K562 (cell line): Measurements from ENCODE around the gene FXYD1. TPM values are rescaled to one million over a fixed set of nuclear protein-coding genes. Genes with fewer than 3 reads are reported as not detected.

Experiments
- ATAC-seq: fragments of 200-7000 bp; cut with Tn5 transposase; 3 replicates; pipeline ENCODE4 v1.9.1; 2020; ENCODE audit warnings: moderate library complexity
- BruUV-seq: library from RNA; stranded (reverse); fragments of 400-500 nt; replicated peaks from 2 replicates; lab custom pipeline; 2021; lab: Mats Ljungman, UMichigan
- CTCF ChIA-PET: fragments of 300-600 bp; formaldehyde crosslinking; extraction: SDS; loops from one replicate; lab custom pipeline; 2021; ENCODE audit warnings: low intra/inter-chr PET ratio; lab: Yijun Ruan, JAX
- POLR2A ChIA-PET: fragments of 300-600, 350-650 bp; sonication (Branson Sonifier 250); formaldehyde crosslinking; extraction: SDS; loops from one replicate; lab custom pipeline; 2021; ENCODE audit warnings: antibody characterized with exemption, inconsistent platforms; lab: Yijun Ruan, JAX
- DNase-seq, 4 experiments: peaks; one replicate each; pipeline versions ENCODE4 v3.0.0 to v3.0.0-alpha.2; 2011 to 2018; ENCODE audit warnings: low spot score in 3 of 4, mixed read lengths in 3 of 4; ENCODE audit errors: extremely low read depth in 1 of 4
- FAIRE-seq: peaks from 2 replicates; lab custom pipeline; 2011; peaks lifted over from hg19 to GRCh38; lab: Jason Lieb, UNC
- H2AFZ ChIP-seq: 2 replicates; pipeline ENCODE4 v1.6.0; 2011; ENCODE audit warnings: low read depth, low read length, control low read depth, inconsistent platforms
- H3K27ac ChIP-seq: fragments of 200-600 bp; 3 replicates; pipeline ENCODE4 v1.8.0; 2011; ENCODE audit warnings: low read depth, mild to moderate bottlenecking, control low read depth, inconsistent platforms, low read length, moderate library complexity, mixed read lengths; ENCODE audit errors: extremely low read depth
- H3K27me3 ChIP-seq, 2 experiments: fragments of 300-600 bp in 1 of 2; 2 replicates in 1 of 2; 3 replicates in 1 of 2; pipeline versions ENCODE4 v1.6.0 to v1.8.0; 2011; ENCODE audit warnings: inconsistent platforms in 2 of 2, low read length in 2 of 2, mild to moderate bottlenecking in 1 of 2, mixed read lengths in 1 of 2, moderate library complexity in 1 of 2; ENCODE audit not compliant: control insufficient read depth in 2 of 2, insufficient read depth in 2 of 2
- H3K36me3 ChIP-seq: fragments of 300-600 bp; 3 replicates; pipeline ENCODE4 v1.8.0; 2011; ENCODE audit warnings: mild to moderate bottlenecking, low read length, inconsistent platforms; ENCODE audit not compliant: control insufficient read depth, insufficient read depth
- H3K4me1 ChIP-seq, 2 experiments: fragments of 200-600 bp in 1 of 2; replicated peaks in 1 of 2; 2 replicates in 1 of 2; 3 replicates in 1 of 2; pipeline versions ENCODE4 v1.5.1 to v1.8.0; 2011; ENCODE audit warnings: inconsistent platforms in 2 of 2, low read length in 2 of 2, mild to moderate bottlenecking in 1 of 2, mixed read lengths in 1 of 2, moderate library complexity in 1 of 2; ENCODE audit not compliant: control insufficient read depth in 2 of 2, insufficient read depth in 2 of 2
- H3K4me2 ChIP-seq: 2 replicates; pipeline ENCODE4 v1.6.1; 2011; ENCODE audit warnings: low read length, control low read depth, inconsistent platforms, mixed read lengths; ENCODE audit not compliant: insufficient read depth
- H3K4me3 ChIP-seq: fragments of 200-600 bp; sonication (generic), shearing (Covaris generic); 2 replicates; pipeline ENCODE4 v1.5.1; 2016; ENCODE audit warnings: control low read depth, inconsistent platforms
- H3K79me2 ChIP-seq: fragments of 200-600 bp; 3 replicates; pipeline ENCODE4 v1.8.0; 2011; ENCODE audit warnings: low read length, inconsistent platforms; ENCODE audit not compliant: control insufficient read depth, insufficient read depth
- H3K9ac ChIP-seq, 2 experiments: 2 replicates each; pipeline versions ENCODE4 v1.6.0 to v1.6.1; 2011; ENCODE audit warnings: low read depth in 2 of 2, low read length in 2 of 2, control low read depth in 1 of 2, inconsistent platforms in 1 of 2, mild to moderate bottlenecking in 1 of 2, mixed read lengths in 1 of 2; ENCODE audit not compliant: insufficient read depth in 1 of 2
- H3K9me1 ChIP-seq: one replicate; pipeline ENCODE4 v1.6.0; 2011; ENCODE audit warnings: inconsistent platforms, mild to moderate bottlenecking, low read length, moderate library complexity; ENCODE audit not compliant: control insufficient read depth, insufficient read depth
- H3K9me3 ChIP-seq: replicated peaks from 2 replicates; pipeline ENCODE4 v1.5.1; 2011; ENCODE audit warnings: low read depth, low read length, inconsistent platforms; ENCODE audit not compliant: control insufficient read depth, insufficient read depth
- H4K20me1 ChIP-seq: replicated peaks from 2 replicates; pipeline ENCODE4 v1.6.1; 2011; ENCODE audit warnings: low read length, inconsistent platforms, mixed read lengths; ENCODE audit not compliant: control insufficient read depth, insufficient read depth
- CREM ChIP-seq: IDR thresholded peaks from 2 replicates; pipeline ENCODE4 v1.6.1; 2014; ENCODE audit warnings: antibody characterized with exemption, low read depth
- EGR1 ChIP-seq: fragments of 450-650 bp; conservative IDR thresholded peaks from 2 replicates; pipeline ENCODE4 v1.6.1; 2017; ENCODE audit warnings: mild to moderate bottlenecking
- FOXJ3 ChIP-seq: sonication (generic); formaldehyde crosslinking; IDR thresholded peaks from 2 replicates; pipeline ENCODE4 v1.4.0; 2020; ENCODE audit warnings: mild to moderate bottlenecking, missing genetic modification reagents
- GATAD2A ChIP-seq: fragments of 450-650 bp; IDR thresholded peaks from 2 replicates; pipeline ENCODE4 v1.6.1; 2017
- HMGN3 ChIP-seq: IDR thresholded peaks from 2 replicates; pipeline ENCODE4 v1.6.1; 2011; ENCODE audit warnings: borderline replicate concordance, low read depth, mild to moderate bottlenecking, mixed read lengths, low read length; ENCODE audit not compliant: insufficient read length; ENCODE audit errors: extremely low read depth
- KHSRP ChIP-seq: fragments of 450-650 bp; IDR thresholded peaks from 2 replicates; pipeline ENCODE4 v1.6.1; 2017
- MYC ChIP-seq, 2 experiments: fragments of 250-450 bp in 1 of 2; sonication (Bioruptor Pico) in 1 of 2; IDR thresholded peaks; 2 replicates each; pipeline versions ENCODE4 v1.5.1 to v1.6.1; 2012 to 2021; ENCODE audit warnings: low read depth in 2 of 2, borderline replicate concordance in 1 of 2, improper control_type of control experiment in 1 of 2, low read length in 1 of 2, mild to moderate bottlenecking in 1 of 2, moderate library complexity in 1 of 2
- NR4A1 ChIP-seq, 2 experiments: fragments of 250-450 bp in 1 of 2; fragments of 450-650 bp in 1 of 2; sonication (Bioruptor Pico) in 1 of 2; IDR thresholded peaks; 2 replicates each; pipeline versions ENCODE4 v1.4.0 to v1.6.1; 2016 to 2020; ENCODE audit warnings: mild to moderate bottlenecking in 2 of 2, missing compliant biosample characterization in 1 of 2, missing genetic modification characterization in 1 of 2, moderate library complexity in 1 of 2
- POLR2AphosphoS5 ChIP-seq: IDR thresholded peaks from 2 replicates; pipeline ENCODE4 v1.6.1; 2011; ENCODE audit warnings: mild to moderate bottlenecking, low read depth, low read length, moderate library complexity; ENCODE audit not compliant: control insufficient read depth, insufficient read depth
- SUPT5H ChIP-seq: fragments of 450-650 bp; IDR thresholded peaks from 2 replicates; pipeline ENCODE4 v1.6.1; 2016
- TRIM24 ChIP-seq, 2 experiments: fragments of 450-650 bp; IDR thresholded peaks; 2 replicates each; pipeline ENCODE4 v1.6.1; 2016
- USF2 ChIP-seq: sonication (generic); formaldehyde crosslinking; IDR thresholded peaks from 2 replicates; pipeline ENCODE4 v1.5.0; 2020; ENCODE audit warnings: missing genetic modification reagents
- ZBTB7A ChIP-seq: IDR thresholded peaks from 2 replicates; pipeline ENCODE4 v1.6.1; 2011; ENCODE audit warnings: low read depth, mild to moderate bottlenecking, low read length, moderate library complexity, borderline replicate concordance; ENCODE audit not compliant: control insufficient read depth
- ZEB2 ChIP-seq: fragments of 450-650 bp; IDR thresholded peaks from 2 replicates; pipeline ENCODE4 v1.6.1; 2016
- ZNF212 ChIP-seq: fragments of 450-650 bp; formaldehyde crosslinking; IDR thresholded peaks from 2 replicates; pipeline ENCODE4 v1.4.0; 2020; ENCODE audit warnings: mild to moderate bottlenecking
- ZNF512 ChIP-seq: IDR thresholded peaks from 2 replicates; pipeline ENCODE4 v1.6.1; 2016; ENCODE audit warnings: missing genetic modification characterization, missing compliant biosample characterization
- ZNF740 ChIP-seq, 3 experiments: fragments of 200-800 bp in 1 of 3; sonication (Bioruptor generic) in 1 of 3; sonication (generic) in 1 of 3; formaldehyde crosslinking in 1 of 3; IDR thresholded peaks; 2 replicates each; pipeline versions ENCODE4 v1.6.1 to v1.8.0; 2016 to 2022; ENCODE audit warnings: mild to moderate bottlenecking in 2 of 3, missing compliant biosample characterization in 2 of 3, missing genetic modification characterization in 2 of 3, missing genetic modification reagents in 1 of 3
- WGBS: fragments of 100-300 bp; shearing (Covaris generic); methylation state at CpG from one replicate; pipeline ENCODE4 v1.1.6; 2016; ENCODE audit warnings: low coverage, mixed read lengths; ENCODE audit not compliant: insufficient coverage; ENCODE audit errors: missing lambda C conversion rate; 5-methylcytosine and 5-hydroxymethylcytosine counted together
- in situ Hi-C: fragments of 300-500 bp; cut with MboI; formaldehyde crosslinking; loops from 4 replicates; pipeline ENCODE4 v1.15.0; 2018; ENCODE audit warnings: inconsistent platforms, mixed read lengths
- intact Hi-C: fragments of 100-400 bp; cut with micrococcal nuclease; formaldehyde crosslinking; loops from 2 replicates; pipeline ENCODE4 v1.14.2; 2022
- polyA plus RNA-seq, 8 experiments: library from polyadenylated mRNA; depleted of rRNA in 4 of 8; stranded (reverse) in 5 of 8; unstranded in 3 of 8; fragments of >200 nt; fragmentation: Nextera tagmentation in 2 of 8; fragmentation: Illumina TruSeq in 1 of 8; extraction: Ambion mirVana in 2 of 8; extraction: Trizol in 1 of 8; gene quantifications; 2 replicates each; pipeline versions ENCODE4 v1.2.1 to v1.2.3, GENCODE V29; 2011 to 2014; ENCODE audit warnings: inconsistent platforms in 1 of 8, missing spikeins in 1 of 8
- total RNA-seq, 7 experiments: library from RNA; depleted of rRNA in 6 of 7; stranded (reverse); fragments of >200 nt in 6 of 7; fragmentation: Illumina TruSeq in 2 of 7; extraction: Trizol in 2 of 7; gene quantifications; 2 replicates each; pipeline versions ENCODE4 v1.2.1 to v1.2.3, GENCODE V29; 2011 to 2021; ENCODE audit warnings: low replicate concordance in 1 of 7

Gene FXYD1
- total and polyA plus RNA-seq, 9 of the 15 experiments (the other 6 are each of a cell fraction or from before 2014, with no cell fraction given): 0.40 to 3.2 (median 1.8) TPM; not detected in 3

- Histone ChIP-seq H3K4me3 (peak overlapping the region; percentile 92), H4K20me1 (no peaks in the 10 kb centered on the region), H3K9me1 (no peaks in the 10 kb centered on the region), H3K9me3 (no peaks in the 10 kb centered on the region), H3K27me3 (no peaks in the 10 kb centered on the region), H3K9ac (peak overlapping the region; percentile 89 to 96), H3K27ac (peak overlapping the region; percentile 95), H3K36me3 (peaks cover 35% of the 10 kb centered on the region), H3K79me2 (peaks cover 51% of the 10 kb centered on the region), H3K4me2 (peak overlapping the region; percentile 95), H2AFZ (peak overlapping the region; percentile 91), H3K4me1 (peaks cover 13 to 44% of the 10 kb centered on the region in 2 experiments; a peak in 4 of 5 replicates)
- FAIRE-seq: peak; percentile 62
- DNase-seq: peak; percentile 78 to 85 (median 82)
- ChIA-PET POLR2A (interaction anchor here (0.6 to 1.1 kb wide), 7 partner anchors 9 to 654 kb away, joined by 3 to 5 read pairs (median 3); partner anchors contain the start of gene GRAMD1A), CTCF (no interaction called here)
- BruUV-seq: no TSS peak
- in situ Hi-C loops: no loop called here
- WGBS: under 1% methylated on average over 28 of the region's 36 CpGs
- intact Hi-C loops: loop anchor here (5.0 kb wide), 2 partner anchors 53 to 93 kb away; partner anchors contain the start of gene LSR
- ATAC-seq: peak; percentile 85
- TF ChIP-seq HMGN3 (peak; percentile 39), NR4A1 (CRISPR knock-in tag; IDR thresholded peaks at IDR 0.05) (no peak), NR4A1 (tag; IDR thresholded peaks at IDR 0.05) (no peak), CREM (peak; percentile 70), ZEB2 (no peak), ZNF212 (no peak), MYC (IDR thresholded peaks at IDR 0.05; ENCODE audit: low read depth, low read length) (peak; percentile 23; the same call in 1 of the 2 replicates), MYC (CRISPR knock-in tag; IDR thresholded peaks at IDR 0.05; ENCODE audit: borderline replicate concordance, low read depth) (no peak), EGR1 (no peak; the same call in 1 of the 2 replicates), POLR2AphosphoS5 (0 out of 2 replicates have a peak, but pooled peaks have one; percentile 31), ZNF512 (no peak), ZBTB7A (peak; percentile 89; the same call in 1 of the 2 replicates), GATAD2A (0 out of 2 replicates have a peak, but pooled peaks have one; percentile 34), USF2 (CRISPR knock-in tag) (no peak), KHSRP (no peak), SUPT5H (no peak), FOXJ3 (CRISPR knock-in tag) (no peak), ZNF740 (CRISPR knock-in tag; IDR thresholded peaks at IDR 0.05) (peak; percentile 98), ZNF740 (tag; IDR thresholded peaks at IDR 0.05) (peak in 1 of 2 experiments; percentile 94; a peak in 2 of 4 replicates), TRIM24 (IDR thresholded peaks at IDR 0.05) (no peak)
Measured at GRCh38 chr19:35153701-35154524, 15.3 kb downstream of the FXYD1 start.
